ENCODE data around the gene CDH16. TPM values are rescaled to one million over a fixed set of nuclear protein-coding genes. Genes with fewer than 3 reads are reported as not detected.

The CDH16 gene
- total RNA-seq, 1 donor from 2014 or later, result not detected

- Mint-ChIP-seq H3K27ac (ENCODE audit: unreplicated experiment) (peak overlapping the region; percentile 93), H3K27me3 (ENCODE audit: low read depth, unreplicated experiment) (peaks cover 19% of the 10 kb centered on the region)
- FAIRE-seq, result no peak
These were observed 9.4 kb upstream of the CDH16 start for GRCh38 chr16:66927918-66928649.

GRCh38 chr16:66926961-66927436, 8.3 kb upstream of the CDH16 start:
- Histone ChIP-seq H2AFZ (ENCODE audit: low read depth, low read length) (no peak overlapping the region), H3K4me3 (ENCODE audit: insufficient read depth, low read depth, low read length) (no peak overlapping the region), H4K20me1 (ENCODE audit: insufficient read depth, low read length) (peaks cover 29% of the 10 kb centered on the region), H3K79me2 (ENCODE audit: insufficient read depth, low read length) (no peaks in the 10 kb centered on the region), H3K36me3 (ENCODE audit: insufficient read depth, low read length) (peaks cover 2% of the 10 kb centered on the region), H3K9me3 (ENCODE audit: insufficient read depth, low read depth, low read length) (no peaks in the 10 kb centered on the region), H3K4me1 (ENCODE audit: insufficient read depth, low read length) (peaks cover 34% of the 10 kb centered on the region), H3K4me2 (ENCODE audit: low read length) (peak overlapping the region; percentile 69), H3K27ac (ENCODE audit: low read depth, low read length) (peak overlapping the region; percentile 59), H3K9ac (ENCODE audit: low read length) (peak overlapping the region; percentile 36), H3K27me3 (ENCODE audit: insufficient read depth, low read length) (peaks cover 9% of the 10 kb centered on the region)
- TF ChIP-seq CTCF (IDR thresholded peaks at IDR 0.05; ENCODE audit: insufficient read depth, low read depth, low read length) (no peak), EZH2 (IDR thresholded peaks at IDR 0.05; ENCODE audit: insufficient read depth, low read length) (no peak)
- peaks cover 26% of the 10 kb centered on the region for H3K27me3 Mint-ChIP-seq (ENCODE audit: low read depth, unreplicated experiment)
- H3K4me1 Mint-ChIP-seq (ENCODE audit: low read depth, unreplicated experiment), result peaks cover 29% of the 10 kb centered on the region
- no peak overlapping the region for H3K4me3 Mint-ChIP-seq (ENCODE audit: unreplicated experiment)
- H3K27ac Mint-ChIP-seq (ENCODE audit: unreplicated experiment), result peak overlapping the region; percentile 93
- H3K36me3 Mint-ChIP-seq (ENCODE audit: low read depth, unreplicated experiment), result peaks cover 5% of the 10 kb centered on the region
- H3K9me3 Mint-ChIP-seq (ENCODE audit: unreplicated experiment), result no peaks in the 10 kb centered on the region
- FAIRE-seq (peak; percentile 54), DNase-seq (ENCODE audit: low read depth) (peak; percentile 89)

More at GRCh38 chr16:66927918-66928649, 9.4 kb upstream of the CDH16 start:
- Histone ChIP-seq H3K79me2 (ENCODE audit: insufficient read depth, low read length) (peaks cover 9% of the 10 kb centered on the region), H2AFZ (ENCODE audit: low read depth, low read length) (no peak overlapping the region), H3K4me2 (ENCODE audit: low read length) (peak overlapping the region; percentile 69), H3K27ac (ENCODE audit: low read depth, low read length) (peak overlapping the region; percentile 59), H3K36me3 (ENCODE audit: insufficient read depth, low read length) (peaks cover 3% of the 10 kb centered on the region), H3K9ac (ENCODE audit: low read length) (peak overlapping the region; percentile 36), H3K27me3 (ENCODE audit: insufficient read depth, low read length) (peaks cover 7% of the 10 kb centered on the region), H4K20me1 (ENCODE audit: insufficient read depth, low read length) (peaks cover 35% of the 10 kb centered on the region), H3K9me3 (ENCODE audit: insufficient read depth, low read depth, low read length) (no peaks in the 10 kb centered on the region), H3K4me1 (ENCODE audit: insufficient read depth, low read length) (peaks cover 31% of the 10 kb centered on the region), H3K4me3 (ENCODE audit: insufficient read depth, low read depth, low read length) (no peak overlapping the region)
- H3K36me3 Mint-ChIP-seq (ENCODE audit: low read depth, unreplicated experiment), result peaks cover 9% of the 10 kb centered on the region
- DNase-seq (ENCODE audit: low read depth), result no peak
- H3K9me3 Mint-ChIP-seq (ENCODE audit: unreplicated experiment), result no peaks in the 10 kb centered on the region
- peak overlapping the region; percentile 61 for H3K4me3 Mint-ChIP-seq (ENCODE audit: unreplicated experiment)
- H3K4me1 Mint-ChIP-seq (ENCODE audit: low read depth, unreplicated experiment), result peaks cover 29% of the 10 kb centered on the region
- TF ChIP-seq CTCF (IDR thresholded peaks at IDR 0.05; ENCODE audit: insufficient read depth, low read depth, low read length) (no peak), EZH2 (IDR thresholded peaks at IDR 0.05; ENCODE audit: insufficient read depth, low read length) (no peak)
